GM21723 (cell line): Measurements from ENCODE around the gene ZNF677.
"Not testable (repeated sequence)": the region's sequence is repeated elsewhere in the genome, so short reads cannot be mapped to it uniquely, and the experiment has no call there.

ENCODE experiments used
- ATAC-seq: cut with Tn5 transposase; IDR thresholded peaks from one replicate; pipeline ENCODE4 v1.9.1; 2021; ENCODE audit warnings: mild to moderate bottlenecking, moderate library complexity; ENCODE audit not compliant: unreplicated experiment

The ZNF677 gene

GRCh38 chr19:53195265-53195903 is 59.3 kb downstream of the ZNF677 start:
- ATAC-seq = no peak

DNA sequence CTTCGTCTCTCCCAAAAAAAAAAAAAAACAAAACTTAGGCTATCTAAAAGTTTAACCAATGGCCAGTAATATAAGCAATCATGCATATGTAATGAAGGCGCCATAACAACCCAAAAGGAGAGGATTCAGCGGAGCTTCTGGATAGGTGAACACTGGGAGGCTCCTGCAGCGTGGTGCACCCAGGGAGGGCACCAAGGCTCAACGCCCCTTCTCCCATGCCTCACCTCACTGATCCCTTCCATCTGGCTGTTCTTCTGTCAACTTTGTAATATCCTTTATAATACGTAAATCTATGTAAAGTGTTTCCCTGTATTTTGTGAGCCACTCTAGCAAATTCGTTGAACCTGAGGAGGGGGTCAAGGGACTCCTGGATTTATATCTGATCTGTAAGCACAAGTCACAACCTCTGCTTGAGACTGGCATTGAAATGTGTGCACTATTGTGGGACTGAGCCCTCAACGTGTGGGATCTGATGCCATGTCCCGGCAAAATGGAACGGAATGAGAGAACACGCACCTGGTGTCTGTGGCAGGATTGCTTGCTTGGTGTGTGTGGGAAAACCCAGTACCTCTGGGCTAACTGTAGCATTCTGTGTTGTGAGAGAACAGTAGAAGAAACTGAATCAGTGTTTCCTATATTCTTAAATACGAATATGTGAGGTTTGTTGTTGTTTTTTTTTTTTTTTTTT is 61.0 kb downstream of the ZNF677 start:
- no peak for ATAC-seq

GRCh38 chr19:53192771-53193534 is 61.7 kb downstream of the ZNF677 start, which contains the start of gene ZNF665:
Gene ZNF665, minus strand, starts transcription at chr19:53193358. Its CDS starts 10,460 bp downstream, at chr19:53182898.
- no peak for ATAC-seq

GRCh38 chr19:53190253-53190652 is 64.4 kb downstream of the ZNF677 start:
- ATAC-seq = no peak

DNA sequence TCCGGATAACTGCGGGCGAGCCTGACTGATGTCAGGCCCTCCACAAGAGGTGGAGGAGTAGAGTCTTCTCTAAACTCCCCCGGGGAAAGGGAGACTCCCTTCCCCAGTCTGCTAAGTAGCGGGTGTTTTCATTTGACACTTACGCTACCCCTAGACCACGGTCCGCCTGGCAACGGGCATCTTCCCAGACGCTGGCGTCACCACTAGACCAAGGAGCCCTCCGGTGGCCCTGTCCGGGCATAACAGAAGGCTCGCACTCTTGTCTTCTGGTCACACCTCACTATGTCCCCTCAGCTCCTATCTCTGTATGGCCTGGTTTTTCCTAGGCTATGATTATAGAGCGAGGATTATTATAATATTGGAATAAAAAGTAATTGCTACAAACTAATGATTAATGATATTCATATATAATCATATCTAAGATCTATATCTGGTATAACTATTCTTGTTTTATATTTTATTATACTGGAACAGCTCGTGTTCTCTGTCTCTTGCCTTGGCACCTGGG is 64.9 kb downstream of the ZNF677 start:
- ATAC-seq = not testable (repeated sequence)
